Measurements from ENCODE around the gene VPS50.
A peak's percentile ranks its signal among the peaks of the same experiment; 100 is the strongest.
"Not testable (repeated sequence)": the region's sequence is repeated elsewhere in the genome, so short reads cannot be mapped to it uniquely, and the experiment has no call there.

Gene VPS50

DNA sequence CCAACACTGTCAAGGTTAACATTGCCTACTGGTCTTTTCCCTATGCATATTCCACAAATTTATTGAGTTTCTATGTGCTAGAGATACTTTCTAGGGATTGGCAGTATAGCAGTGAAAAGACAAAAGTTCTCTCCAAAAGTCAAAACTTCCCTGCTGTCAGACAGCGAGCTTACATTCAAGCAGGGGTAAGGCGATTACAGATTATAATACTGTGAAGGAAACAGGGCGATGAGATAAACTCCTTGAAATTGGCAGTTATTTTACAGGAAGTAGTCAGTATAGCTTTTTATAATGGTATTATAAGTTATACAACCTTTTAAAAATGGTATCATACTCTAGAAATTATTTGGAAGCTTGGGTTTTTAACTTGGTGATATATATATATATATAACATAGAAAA, 9.9 kb downstream of the VPS50 start:
- no peak for DNase-seq (ENCODE audit: low read depth in 2 of 2)

DNA sequence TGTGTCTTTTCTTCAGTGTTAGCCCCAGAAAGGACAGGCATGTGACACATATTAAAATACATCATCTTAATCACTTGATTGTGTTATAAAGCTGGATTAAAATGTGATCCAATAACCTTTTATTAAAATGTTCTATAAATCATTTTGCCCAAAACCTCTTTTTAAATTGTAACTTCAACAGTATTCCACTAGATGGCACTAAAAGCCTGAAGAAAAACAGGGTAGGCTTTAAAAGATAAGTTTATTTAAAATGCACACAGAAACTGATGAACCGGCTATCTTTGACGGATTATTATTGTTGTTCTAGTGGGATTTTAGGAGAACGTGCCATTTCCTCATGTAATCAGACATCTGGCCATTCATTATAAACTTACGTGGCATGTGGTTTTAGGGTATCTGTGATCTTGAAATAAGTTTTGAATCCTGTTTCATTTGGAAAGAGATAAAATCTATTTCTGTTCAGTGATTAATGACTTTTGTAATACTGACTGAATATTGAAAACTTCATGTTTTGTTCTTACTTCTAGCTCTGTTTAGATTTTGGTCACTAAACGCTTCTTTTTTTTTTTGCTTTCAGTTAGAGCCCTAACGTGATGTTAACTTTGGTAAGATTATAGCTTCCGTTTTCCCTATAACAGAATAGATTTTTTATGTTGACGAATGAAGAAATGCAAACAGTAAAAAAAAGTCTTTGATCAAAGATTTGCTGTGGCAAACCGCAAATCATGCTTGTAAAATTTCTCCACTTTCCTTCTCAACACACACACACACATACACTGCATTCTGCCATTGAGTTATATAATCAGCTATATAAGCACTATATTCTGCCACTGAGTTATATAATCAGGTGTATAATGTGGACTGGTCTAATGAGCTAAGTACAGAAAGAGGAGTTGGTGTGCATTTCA, 13.6 kb downstream of the VPS50 start:
- peak in 1 of 2 experiments; percentile 24 for DNase-seq (ENCODE audit: low read depth in 2 of 2)

DNA sequence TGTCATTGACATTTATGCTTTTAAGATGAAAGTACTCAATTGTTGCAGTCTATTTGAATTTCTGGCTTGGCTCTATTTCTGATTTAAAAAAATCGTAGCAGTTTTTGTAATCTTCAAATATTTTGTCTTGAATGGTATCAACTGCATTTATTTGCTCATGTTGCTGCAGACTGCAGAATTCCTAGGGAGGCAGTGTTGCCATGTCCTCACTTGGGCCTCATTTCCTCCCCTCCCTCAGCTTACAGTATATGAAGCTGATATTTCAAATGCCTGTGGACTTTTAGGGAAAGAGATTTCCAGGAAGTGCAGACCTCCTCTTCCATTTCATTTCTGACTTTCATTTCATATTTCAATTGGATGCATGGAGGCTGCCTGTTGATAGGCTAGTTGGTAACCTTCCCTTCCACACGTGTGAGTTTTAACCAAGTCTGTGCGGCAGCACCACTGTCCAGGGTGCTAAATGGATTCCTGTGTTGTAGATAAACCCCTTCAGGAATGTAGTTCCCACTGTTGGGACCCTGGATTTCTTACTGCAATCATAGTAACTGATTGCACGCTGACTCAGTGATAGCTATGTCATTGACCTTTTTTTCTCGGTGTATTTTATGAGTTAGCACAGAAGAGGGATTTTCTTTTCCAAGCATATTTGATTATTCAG, 17.5 kb downstream of the VPS50 start:
- peak in 1 of 2 experiments; percentile 17 for DNase-seq (ENCODE audit: low read depth in 2 of 2)

DNA sequence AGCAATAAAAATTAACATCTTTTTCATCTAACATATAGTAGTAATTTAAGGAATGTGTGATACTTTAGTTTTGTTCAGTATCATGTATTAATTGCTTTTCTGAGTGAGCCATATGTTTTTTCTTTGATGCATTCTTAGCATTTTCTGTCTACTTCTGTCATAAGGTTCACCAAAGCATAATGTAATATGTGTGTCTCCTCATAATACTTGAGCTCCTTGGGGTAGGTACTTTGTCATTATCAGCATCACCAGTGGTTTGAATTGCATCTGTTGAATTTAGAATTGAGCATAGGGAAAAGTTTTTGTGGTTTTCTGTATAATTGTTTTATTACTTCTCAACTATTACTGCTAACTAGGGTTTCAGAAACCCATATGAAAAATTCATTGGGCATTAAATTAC, 26.5 kb downstream of the VPS50 start:
- peak in 1 of 2 experiments; percentile 32 for DNase-seq (ENCODE audit: low read depth in 2 of 2)

DNA sequence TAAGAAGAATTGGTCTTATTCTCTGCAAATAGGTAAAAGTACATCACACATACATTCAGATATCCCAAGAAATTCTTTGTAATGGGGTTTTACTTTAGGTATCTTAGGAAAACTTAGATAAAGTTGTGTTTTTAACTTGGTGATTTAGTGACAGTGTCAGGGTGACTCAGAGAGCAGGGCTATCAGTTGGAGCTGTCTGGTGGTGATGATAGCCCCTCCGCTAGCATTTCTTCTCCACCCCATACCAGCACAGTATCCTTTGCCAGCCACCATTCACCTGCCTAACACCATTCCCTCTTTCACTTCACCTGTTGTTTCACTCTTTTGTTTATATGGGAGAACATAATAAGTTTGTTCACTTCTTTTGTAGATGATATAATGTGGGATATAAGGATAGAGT, 30.4 kb downstream of the VPS50 start:
- DNase-seq (ENCODE audit: low read depth in 2 of 2), result no peak

DNA sequence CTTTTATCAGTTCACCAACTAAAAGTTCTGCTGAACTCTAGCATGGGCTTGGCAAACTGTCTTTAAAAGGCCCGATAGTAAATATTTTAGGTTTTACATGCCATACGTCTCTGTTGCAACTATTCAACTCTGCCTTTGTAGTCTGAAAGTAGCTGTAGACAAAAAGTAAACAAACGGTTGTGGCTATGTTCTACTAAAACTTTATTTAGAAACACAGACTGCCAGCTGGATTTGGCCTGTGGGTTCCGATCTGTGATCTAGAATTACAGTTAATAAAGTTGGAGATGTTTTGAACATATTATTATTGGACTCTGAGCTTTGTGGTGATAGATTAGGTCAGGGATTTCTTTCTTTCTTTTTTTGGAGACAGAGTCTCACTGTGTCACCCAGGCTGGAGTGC, 33.1 kb downstream of the VPS50 start:
- no peak for DNase-seq (ENCODE audit: low read depth in 2 of 2)

DNA sequence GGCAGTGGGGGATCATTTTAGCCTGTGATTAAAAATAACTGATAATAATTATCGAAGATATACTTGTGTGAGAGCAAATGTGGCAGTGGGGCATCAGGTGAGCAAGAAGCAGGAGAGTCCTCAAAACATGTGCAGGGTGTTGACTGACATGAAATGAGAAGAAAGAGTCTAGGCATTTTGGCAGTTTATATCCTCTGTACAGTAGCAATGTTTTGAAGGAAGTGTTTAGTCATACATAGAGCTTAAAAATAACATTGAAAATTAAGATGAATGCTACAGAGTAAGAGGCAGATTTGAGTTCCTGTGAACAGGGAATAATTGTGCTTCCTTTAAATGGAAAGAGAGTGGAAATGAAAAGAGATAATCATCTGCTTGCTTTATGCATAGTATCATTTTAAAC, 47.4 kb downstream of the VPS50 start:
- DNase-seq (ENCODE audit: low read depth in 2 of 2), result no peak

DNA sequence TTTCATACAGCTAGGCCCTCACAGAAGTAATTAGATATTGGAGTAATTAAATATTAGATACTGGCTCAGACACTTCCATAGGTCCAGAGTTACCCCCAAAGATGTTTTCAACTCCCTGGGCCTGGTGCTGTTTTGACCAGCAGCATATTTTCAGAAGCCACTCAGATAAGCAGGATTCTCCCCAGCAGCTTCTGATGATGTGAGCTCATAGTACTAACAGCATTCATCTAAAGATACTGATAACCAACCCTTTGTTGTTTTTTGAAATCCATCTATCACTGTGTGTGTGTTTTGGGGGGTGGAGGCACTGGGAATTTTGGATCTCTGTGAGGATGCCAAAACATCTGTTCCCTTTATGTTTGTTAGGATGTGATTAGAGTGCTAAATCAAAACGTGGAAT, 52.7 kb downstream of the VPS50 start:
- no peak for DNase-seq (ENCODE audit: low read depth in 2 of 2)

DNA sequence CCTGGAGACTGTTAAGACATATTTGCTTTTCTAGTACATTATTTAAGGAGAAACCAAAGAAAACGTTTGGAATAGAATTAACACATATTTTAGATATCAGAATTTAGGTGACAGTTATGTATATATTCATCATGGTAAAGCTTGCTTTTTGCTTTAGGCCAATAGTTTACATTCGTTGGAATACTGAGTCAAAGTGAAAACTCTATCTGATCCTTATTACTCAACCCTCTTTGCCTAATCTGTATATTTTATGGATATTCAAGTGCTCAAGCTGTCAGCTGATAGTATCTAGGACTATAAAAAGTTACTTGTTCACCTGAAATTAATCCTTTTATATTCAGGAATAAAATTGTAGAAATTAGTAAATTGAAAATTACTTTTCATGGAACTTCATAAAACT, 61.1 kb downstream of the VPS50 start:
- no peak for DNase-seq (ENCODE audit: low read depth in 2 of 2)

DNA sequence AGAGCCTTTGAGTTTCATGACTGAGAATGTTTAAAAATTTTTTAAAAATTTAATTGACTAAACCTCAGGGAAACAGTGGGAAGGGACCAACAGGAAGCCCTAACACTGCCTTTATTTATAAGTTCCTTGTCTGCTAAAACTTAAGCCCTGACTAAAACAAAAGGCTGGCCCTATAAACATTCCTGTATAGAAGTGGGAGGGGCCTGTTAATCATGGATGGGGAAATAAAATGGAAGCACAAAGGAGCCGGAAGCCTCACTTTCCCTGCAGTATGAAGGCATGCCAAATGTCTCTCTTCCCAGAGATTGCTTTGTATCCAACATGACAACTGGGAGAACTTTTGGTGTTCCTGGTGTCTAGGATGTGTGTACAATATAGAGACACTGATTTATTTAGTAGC, 66.0 kb downstream of the VPS50 start:
- DNase-seq (ENCODE audit: low read depth in 2 of 2), result no peak

DNA sequence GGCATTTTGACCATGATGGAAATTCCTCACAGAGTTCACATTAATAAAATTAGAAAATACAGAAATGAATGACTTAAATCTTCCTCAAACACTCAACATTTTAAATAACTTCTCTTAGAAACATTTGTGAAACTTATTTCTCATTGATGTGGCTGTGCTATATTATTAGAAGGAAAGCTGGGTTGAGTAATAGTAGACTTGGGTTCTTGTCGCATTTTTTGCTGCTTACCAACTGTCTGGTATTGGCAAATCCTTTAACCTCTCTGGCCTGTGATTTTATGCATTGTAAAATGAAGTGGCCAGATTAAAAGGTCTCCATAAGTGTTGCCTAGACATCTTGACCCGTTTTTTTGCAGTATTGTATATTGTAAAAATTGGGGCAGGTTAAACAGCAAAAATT, 66.5 kb downstream of the VPS50 start:
- no peak for DNase-seq (ENCODE audit: low read depth in 2 of 2)

DNA sequence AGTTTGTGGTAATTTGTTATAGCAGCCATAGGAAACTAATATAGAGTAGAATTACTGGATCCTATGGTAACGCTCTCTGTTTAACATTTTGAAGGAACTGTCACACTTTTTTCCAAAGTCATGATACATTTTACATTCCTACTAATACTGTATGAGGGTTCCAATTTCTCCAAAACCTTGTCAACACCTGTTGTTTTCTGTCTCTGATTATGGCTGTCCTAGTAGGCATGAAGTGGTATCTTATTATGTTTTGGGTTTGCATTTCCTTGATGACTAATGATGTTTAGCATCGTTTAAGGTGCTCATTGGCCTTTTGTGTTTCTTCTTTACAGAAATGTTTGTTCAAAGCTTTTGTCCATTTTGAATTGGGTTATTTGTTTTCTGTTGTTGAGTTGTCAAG, 69.6 kb downstream of the VPS50 start:
- DNase-seq (ENCODE audit: low read depth in 2 of 2), result no peak

DNA sequence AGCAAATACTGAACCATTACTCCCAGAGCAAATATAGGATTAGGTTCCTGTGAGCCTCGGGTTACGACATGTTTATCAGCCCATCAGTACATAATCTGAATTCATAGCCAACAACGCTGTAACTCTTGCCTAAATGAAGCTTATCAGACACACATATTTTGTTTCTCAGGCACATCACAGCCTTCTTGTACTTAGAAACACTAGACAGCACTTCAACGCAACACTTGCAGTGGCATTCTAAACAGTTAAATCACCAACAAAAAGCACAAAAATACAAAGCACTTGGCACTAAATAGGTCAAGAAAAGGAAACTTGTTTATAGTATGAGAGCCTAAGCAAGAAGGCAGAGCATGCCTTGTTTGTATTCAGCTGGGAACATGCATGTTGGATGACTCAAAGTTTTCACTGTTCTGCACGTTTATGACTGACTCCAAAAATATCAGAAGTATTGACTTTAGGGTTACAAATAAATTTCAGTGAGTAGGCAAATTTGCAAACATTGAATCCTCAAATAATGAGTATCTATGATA, 75.0 kb downstream of the VPS50 start:
- DNase-seq (ENCODE audit: low read depth in 2 of 2), result peak; percentile 40 to 47

DNA sequence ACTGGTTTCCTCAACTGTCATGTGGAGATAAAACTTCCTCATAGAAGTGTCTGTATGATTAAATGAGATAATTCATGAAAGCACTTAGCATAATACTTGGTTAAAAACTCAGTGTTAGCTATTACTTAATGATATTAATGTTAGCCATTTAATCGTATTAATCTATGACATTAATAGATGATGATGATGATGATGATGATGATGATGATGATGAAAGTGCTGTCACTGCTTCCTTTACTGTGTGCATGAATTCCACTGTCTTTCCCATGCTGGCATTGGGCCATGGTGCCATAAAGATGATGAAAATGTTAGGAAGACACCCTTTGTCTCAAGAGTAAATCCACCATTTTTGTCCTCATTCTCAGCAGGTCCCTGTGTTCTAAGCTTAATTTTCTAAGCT, 75.8 kb downstream of the VPS50 start:
- no peak for DNase-seq (ENCODE audit: low read depth in 2 of 2)

DNA sequence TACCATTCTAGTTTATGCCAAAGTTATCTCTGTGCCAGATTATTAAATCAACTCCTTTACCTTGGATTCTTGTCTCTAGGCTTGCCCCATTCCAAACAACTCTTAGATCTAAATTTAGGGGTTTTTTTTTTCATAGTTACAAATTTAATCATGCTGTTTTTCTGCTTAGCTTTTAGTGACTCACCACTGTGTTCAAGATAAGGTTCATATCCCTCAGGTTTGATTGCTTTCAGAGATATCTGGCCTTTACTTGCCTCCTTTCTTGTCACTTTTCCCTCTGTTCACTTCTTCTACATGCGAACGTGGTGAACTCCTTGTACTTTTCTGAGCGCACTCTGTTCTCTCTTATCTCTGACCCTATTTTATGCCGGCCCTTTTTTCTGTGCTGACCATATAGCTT, 78.2 kb downstream of the VPS50 start:
- no peak for DNase-seq (ENCODE audit: low read depth in 2 of 2)

DNA sequence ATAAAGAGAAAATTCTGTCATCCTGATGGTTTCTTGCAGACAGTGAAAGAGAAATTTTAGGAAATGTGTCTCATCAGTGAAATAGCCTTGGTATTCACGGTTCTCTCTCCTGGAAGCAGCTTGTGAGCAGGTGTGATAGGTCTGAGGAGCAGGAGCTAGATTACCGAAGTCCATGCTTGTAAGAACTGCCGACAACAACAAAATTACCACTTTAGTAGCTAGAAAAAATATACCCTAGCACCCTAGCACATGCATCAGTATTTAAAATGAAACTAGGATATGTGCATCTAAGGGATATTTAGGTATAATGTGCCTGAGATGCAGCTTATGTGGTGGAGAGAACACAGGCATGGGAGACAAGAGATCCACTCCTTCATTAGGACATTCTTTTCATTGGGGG, 82.3 kb downstream of the VPS50 start:
- DNase-seq (ENCODE audit: low read depth in 2 of 2), result no peak

DNA sequence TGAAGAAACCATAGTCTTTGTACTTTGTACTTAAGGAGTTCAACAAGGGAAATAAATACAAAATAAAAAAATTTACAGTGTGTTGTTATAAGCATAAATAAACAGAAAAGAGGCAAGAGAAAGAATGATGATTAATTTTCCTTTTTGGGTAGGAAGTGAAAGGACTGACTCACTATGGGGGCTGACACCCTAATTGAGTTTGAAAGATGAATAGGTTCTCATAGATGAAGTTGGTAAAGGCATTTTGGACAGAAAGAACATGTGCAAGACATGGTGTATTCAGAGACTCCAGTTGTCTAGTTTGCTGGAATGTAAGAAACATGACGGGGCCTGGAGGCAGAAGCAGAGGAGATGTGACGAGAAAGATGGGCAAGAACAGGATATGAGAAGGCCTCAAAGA, 83.7 kb downstream of the VPS50 start:
- DNase-seq (ENCODE audit: low read depth in 2 of 2), result no peak

DNA sequence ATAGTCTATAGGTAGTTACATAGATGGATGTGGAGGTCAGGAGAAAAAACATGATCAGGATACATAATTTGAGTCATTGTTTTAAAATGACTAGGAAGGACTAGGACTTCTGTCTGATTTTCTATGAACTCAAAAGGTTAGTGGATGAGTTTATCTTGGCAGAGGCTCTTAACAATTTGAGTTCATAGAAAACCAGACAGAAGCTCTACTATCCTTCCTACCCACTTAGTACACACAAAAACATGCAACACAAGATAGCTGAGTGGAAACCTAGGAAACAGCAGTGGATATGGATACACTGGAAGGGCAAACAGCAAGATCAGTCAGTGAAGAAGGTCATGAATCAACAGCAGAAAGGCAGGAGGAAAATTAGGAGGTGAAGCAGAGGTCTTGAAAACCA, 84.6 kb downstream of the VPS50 start:
- DNase-seq (ENCODE audit: low read depth in 2 of 2), result no peak

DNA sequence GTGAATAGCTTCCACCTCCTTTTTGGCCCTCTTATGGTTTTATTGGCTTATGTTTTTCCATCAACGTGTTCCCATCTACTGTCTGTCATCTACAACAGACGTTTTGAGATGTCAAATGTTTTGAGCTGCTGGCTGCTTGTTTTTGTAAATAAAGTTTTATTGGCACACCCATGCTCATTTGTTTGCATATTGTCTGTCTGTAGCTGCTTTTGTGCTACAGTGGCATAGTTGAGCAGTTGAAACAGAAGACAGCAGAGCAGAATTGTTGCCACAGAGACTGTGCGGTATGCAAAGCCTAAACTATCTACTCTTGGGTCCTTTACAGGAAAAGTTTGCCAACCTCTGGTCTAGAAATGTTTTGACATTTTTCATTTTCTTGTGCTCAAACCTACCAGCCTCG, 88.7 kb downstream of the VPS50 start:
- no peak for DNase-seq (ENCODE audit: low read depth in 2 of 2)

DNA sequence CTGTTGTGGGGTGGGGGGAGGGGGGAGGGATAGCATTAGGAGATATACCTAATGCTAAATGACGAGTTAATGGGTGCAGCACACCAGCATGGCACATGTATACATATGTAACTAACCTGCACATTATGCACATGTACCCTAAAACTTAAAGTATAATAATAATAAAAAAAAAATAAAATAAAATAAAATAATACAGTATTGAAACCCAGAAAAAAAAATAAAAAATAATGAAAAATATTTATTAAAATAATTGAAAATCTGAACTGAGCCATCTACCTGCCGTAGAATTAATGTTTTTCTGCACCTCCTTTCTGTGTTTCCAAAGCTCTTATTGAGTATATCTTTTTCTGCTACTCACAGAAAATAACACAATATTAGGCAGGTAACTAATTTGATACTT, 94.1 kb downstream of the VPS50 start:
- DNase-seq (ENCODE audit: low read depth in 2 of 2), result not testable (repeated sequence)

DNA sequence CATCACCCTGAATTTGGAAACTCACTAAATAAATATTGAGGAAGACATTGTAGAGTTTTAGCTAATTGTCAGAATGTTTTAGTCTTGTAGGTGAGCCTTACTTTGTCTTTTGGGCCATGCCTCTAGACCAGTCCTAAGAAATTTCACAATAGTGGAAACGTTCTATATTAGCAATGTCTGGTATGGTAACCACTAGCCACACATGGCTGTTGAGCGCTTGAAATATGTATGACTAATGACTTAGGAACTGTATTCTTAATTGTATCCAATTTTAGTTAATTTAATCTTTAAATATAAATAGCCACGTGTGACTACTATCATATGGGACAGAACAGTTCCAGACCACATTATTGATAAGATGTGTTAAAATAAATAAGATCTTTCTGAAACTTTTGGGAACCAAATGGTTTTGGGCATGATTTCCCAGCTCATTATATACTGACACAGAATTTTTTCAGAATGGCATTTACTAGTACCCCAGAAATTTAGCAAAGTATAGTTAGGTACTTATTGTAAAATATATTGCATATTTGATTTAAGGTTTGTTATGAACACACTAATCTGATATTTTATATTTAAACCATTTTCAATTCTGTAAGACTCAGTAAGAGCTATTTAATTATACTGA, 95.0 kb downstream of the VPS50 start:
- peak; percentile 89 to 91 for DNase-seq (ENCODE audit: low read depth in 2 of 2)

DNA sequence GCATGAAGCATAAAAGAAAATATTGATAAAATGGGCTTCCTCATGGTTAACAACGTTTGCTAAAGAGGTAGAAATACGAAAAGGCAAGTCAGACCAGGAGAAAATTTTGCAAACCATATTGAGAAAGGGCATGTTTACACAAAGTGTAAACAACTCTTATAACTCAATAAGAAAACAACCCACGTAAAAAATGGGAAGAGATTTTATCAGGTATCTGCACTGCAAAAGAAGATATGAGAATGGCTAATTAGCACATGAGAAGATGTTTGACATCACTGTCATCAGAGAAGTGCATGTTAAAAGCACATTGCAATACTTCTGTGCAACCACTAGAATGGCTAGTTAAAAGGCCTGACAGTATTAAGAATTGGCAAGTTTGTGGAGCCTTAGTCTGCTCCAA, 99.5 kb downstream of the VPS50 start:
- no peak for DNase-seq (ENCODE audit: low read depth in 2 of 2)

DNA sequence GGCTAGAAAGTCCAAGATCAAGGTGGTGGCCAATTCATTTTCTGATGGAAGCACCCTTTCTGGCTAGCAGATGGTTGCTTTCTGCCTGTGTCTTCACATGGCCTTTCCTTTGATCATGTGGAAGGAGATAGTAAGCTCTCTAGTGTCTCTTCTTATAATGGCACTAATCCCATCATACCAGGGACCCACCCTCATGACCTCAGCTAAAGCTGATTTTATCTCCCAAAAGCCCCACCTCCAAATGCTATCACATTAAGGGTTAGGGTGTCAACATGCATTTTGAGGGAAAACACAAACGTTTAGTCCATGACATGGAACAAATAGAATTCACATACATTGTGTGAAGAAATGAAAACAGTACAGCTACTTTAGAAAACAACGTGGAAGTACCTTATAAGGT, 100.0 kb downstream of the VPS50 start:
- no peak for DNase-seq (ENCODE audit: low read depth in 2 of 2)
